PFSK-1 (cell line): Measurements from ENCODE around the gene RANBP3.

Experiments
- POLR2AphosphoS5 ChIP-seq: IDR thresholded peaks from 2 replicates; pipeline ENCODE4 v1.6.1; 2012; ENCODE audit warnings: low read depth, mild to moderate bottlenecking, control low read depth, low read length, moderate library complexity
- TAF1 ChIP-seq: IDR thresholded peaks from 2 replicates; pipeline ENCODE4 v1.6.1; 2012; ENCODE audit warnings: low read length, control low read depth, borderline replicate concordance; ENCODE audit not compliant: insufficient read depth
- TF ChIP-seq, protein P1 (sequence below), 2 experiments: IDR thresholded peaks; 2 replicates each; pipeline versions ENCODE4 v1.6.1 to v1.8.0; 2011 to 2012; ENCODE audit warnings: low read depth in 2 of 2, low read length in 2 of 2, control low read depth in 1 of 2, inconsistent platforms in 1 of 2, mild to moderate bottlenecking in 1 of 2, moderate library complexity in 1 of 2; ENCODE audit not compliant: insufficient read depth in 1 of 2

DNA sequence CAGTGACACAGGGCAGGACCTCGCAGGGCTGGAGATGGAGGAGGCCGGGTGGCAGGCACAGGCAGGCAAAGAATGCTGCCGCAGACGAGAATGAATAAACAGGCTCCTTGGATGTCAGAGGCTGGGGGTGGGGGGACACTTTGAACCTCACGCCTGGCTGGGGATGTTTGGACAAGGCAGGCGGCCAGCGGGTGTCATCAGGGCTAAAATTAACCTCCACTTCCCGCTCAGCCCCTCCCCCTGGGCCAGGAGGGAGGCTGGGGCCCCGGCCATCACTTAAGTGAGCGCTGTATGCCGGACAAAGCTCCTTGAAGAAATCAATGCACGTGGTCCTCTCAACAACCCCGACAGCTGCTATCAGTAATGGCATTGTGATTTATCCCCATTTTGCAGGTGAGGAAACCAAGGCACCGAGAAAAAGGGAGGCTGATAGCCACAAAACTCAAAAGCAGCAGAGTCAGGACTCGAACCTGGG is 97.3 kb downstream of the RANBP3 start:
- TF ChIP-seq, protein P1, sequence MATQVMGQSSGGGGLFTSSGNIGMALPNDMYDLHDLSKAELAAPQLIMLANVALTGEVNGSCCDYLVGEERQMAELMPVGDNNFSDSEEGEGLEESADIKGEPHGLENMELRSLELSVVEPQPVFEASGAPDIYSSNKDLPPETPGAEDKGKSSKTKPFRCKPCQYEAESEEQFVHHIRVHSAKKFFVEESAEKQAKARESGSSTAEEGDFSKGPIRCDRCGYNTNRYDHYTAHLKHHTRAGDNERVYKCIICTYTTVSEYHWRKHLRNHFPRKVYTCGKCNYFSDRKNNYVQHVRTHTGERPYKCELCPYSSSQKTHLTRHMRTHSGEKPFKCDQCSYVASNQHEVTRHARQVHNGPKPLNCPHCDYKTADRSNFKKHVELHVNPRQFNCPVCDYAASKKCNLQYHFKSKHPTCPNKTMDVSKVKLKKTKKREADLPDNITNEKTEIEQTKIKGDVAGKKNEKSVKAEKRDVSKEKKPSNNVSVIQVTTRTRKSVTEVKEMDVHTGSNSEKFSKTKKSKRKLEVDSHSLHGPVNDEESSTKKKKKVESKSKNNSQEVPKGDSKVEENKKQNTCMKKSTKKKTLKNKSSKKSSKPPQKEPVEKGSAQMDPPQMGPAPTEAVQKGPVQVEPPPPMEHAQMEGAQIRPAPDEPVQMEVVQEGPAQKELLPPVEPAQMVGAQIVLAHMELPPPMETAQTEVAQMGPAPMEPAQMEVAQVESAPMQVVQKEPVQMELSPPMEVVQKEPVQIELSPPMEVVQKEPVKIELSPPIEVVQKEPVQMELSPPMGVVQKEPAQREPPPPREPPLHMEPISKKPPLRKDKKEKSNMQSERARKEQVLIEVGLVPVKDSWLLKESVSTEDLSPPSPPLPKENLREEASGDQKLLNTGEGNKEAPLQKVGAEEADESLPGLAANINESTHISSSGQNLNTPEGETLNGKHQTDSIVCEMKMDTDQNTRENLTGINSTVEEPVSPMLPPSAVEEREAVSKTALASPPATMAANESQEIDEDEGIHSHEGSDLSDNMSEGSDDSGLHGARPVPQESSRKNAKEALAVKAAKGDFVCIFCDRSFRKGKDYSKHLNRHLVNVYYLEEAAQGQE (IDR thresholded peaks at IDR 0.05; ENCODE audit: insufficient read depth in 1 of 2, low read depth in 2 of 2, low read length in 2 of 2): no peak
- TF ChIP-seq POLR2AphosphoS5 (no peak), TAF1 (no peak)
